Fibroblast of skin of scalp (primary cell): ENCODE measurements around the gene CDCP2.

Experiments used
- DNase-seq: peaks from one replicate; pipeline ENCODE4 v3.0.0-alpha.2; 2013

The CDCP2 gene

DNA sequence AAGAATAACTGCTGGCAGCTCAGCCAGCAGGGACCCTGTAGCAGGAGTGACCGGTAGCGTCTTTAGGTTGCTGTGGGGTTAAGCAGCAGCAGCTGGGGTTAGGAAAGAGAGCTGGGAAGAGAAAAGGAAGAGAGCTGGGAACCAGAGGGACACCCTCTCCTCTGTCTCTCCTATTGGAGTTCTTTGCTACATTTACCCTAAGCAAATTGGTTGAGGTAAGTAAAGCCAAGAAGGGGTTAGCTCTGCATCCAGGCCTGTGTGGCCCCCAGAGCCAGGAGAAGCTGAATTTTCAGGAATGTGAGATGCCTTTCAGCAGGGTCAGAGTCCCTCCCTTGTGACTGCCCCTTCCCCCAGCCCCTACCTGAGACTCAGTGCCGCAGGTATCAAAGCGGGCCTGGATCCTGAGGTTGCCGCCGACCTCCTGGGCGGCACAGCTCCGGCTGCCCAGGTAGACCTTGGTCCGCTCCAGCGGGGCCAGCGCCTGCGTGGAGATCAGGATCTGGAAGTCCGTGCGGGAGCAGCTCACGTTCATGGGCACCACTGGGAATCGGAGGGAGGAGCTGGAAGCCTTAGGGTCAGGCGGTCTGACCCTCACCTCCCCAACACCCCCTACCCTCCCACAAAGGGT is 16.4 kb downstream of the CDCP2 start:
- DNase-seq, result no peak

DNA sequence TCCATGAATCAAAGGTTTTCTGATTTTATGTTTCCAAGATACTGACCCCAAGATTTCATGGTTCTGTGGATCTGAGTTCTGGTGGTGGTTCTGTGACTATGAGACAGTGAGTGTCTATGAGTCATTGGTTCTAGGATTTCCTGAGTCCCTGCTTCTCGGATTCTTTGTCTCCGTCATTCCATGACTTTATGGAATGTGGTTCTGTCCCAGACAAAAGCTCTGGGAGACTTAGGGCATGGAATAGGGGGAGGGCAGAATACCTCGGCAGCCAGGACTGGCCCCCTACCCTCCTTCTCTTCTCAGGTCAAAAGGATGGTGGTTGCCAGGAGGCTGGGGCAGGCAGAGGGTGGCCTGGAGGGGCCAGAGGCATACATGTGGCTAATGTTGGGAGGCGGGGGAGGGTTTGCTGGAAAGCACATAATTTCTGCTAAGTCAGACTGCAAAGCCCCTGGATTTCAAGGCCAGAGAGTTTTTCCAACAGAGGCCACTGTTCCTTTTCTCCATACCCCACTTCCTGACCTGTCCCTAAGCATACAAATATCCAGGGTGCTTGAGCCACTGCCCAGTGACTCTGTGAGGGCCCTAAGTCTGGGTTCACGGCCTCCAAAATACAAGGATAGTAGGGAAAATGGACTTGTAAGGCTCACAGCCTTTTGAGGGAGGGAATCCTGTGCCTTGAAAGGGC is 17.2 kb downstream of the CDCP2 start:
- DNase-seq, result peak; percentile 90

DNA sequence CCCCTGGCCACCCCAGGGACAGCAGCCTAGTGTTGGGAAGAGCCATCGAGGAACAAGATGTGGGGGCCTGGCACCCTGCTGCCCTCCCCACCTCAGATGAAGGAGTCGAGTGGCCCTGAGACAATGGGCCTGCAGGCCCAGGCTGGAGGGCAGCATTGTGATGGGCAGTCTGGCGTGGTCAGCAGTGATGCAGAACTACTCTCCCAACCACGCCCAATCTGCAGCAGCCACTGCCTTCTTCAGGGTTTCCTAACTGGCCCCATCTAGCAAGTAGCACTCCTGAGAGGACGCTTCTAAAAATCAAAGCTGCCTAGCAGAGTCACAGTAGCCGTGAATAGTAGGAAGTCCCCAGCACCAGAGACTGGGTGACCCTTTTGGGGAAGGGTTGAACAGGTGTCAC is 18.5 kb downstream of the CDCP2 start:
- DNase-seq, result no peak

DNA sequence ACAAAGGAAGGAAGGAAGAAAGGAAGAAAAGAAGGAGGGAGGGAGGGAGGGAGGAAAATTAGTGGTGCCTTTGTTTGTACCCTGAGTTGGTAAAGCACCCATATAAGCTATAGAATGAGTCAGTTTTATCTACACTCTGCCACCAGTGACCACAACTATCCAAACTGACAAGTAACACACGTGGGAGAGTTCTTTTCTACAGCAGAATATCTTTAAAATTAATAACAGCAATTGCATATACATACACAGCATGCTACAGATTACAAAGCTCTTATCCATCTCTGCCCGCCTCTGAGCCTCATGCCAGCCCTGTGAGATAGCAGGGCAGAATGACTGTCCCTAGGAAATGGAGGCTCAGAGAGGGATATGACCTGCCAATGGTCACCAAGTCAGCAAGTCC is 20.3 kb downstream of the CDCP2 start:
- DNase-seq, result peak; percentile 71

DNA sequence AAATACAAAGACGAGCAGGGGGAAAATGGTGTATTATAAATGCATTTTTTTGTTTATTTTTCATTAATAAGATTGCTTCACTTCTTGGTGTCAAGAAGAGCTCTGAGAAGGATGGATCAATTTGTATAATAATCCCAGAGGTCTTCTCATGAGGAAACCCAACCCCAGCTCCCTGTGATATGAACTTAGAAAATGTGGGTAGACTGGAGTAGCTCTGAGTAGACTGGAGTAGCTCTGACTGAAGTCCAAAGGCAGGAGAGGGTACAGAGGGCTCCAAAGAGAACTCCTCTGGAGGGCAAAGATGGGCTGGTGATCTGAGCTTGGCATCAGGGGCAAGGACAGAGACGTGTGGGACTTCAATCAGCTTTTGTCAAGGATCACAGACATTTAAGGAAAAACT is 21.4 kb downstream of the CDCP2 start:
- no peak for DNase-seq

DNA sequence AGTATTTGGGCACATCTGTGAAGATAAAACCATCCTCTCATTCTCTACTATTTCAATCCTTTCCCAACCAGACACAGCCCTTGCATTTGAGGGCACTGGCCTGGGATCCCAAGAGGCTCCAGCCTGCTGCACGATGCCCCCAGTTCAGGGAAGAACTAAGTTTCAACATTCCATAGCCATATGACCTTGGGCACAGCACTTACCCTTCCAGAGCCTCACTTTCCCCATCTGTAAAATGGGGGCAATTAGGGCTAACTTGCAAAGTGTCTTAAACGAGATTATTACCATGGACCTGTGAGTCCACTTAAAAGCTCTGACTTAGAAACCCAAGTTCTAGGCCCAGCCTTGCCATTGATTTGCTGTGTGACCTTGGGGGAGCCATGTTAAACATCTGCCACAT is 22.9 kb downstream of the CDCP2 start:
- DNase-seq, result no peak

DNA sequence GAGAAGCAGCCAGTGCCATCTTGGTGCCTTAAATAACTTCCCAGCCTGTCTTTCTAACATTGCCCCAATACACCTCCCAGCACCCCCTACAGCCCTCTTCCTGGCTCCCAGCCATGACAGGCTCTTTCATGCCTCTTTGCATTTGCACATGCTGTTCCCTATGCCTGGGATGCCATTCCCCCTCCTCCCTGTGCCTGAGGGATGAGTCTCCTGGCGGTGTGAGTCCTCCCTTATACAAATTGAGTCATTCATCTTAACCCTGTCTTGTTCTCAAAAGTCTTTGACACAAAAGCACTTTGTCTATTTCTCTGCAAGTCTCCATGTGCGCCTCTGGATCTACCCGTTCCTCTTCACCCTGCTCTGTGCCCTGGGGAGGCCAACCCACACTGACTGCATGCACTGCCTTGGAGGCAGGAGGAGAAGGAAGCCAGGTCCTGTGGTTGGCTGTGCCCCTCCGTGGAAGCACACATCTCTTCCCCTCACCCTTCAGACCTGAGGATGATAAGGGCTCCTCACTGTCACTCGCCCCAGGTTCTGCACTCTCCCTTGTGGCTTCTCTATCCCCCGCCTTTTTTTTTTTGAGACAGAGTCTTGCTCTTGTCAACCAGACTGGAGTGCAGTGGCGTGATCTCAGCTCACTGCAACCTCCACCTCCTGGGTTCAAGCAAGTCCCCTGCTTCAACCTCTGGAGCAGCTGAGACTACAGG is 25.1 kb downstream of the CDCP2 start:
- DNase-seq, result no peak

DNA sequence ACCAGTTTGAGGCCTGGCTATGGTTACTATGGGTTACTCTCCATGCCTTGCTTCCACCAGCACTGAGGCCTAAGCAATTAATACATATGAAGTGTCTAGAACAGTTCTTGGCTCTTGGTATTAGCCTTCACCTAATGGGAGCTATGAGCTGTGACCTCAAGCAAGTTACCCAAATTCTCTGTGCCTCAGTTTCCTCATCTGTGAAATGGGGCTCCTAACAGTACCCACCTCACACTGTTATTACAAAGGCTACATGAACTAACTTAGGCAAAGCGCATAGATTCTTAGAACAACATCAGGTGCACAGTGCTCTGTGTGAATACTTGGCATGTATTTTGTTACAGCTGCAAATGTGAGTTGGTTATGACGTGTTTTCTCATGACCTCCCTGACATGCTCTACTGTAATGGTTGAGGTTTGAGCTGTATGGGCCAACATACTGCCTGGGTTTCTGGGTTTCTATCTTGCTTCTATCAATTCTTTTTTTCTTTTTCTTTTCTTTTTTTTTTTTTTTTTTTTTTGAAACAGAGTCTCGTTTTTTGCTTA is 26.5 kb downstream of the CDCP2 start:
- DNase-seq, result no peak

DNA sequence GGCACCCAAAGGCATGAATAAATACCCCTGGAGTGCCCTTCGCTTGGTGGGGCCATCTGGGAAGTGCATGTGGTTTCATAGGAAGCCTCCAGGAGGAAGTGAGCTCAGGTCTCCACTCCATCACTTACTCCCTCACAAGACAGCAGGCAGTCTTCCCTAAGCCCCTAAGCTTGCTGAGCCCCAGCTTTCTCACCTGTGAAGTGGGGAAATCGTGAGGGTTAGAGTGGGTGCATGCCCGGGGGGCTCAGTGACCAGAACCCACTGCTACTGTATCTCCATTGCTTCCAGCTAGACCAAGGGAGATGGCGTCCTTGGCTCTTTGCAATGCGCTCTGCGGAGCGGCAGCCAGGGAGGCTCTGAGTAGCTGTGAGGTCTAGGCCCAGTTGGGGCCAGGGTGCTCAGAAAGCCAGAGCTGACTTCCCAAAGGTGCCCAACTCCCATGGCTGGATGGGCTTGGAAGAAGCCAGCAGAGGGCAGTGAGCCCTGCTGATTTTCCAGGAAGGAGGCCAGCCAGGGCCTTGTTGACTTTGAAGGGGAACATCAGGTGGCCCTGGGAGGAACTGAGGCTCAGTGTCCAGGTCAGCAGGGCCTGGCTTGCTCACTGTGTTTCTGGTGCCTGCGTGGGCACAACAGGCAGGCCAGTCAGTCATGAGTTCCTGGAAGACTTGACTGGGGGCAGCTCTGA is 27.3 kb downstream of the CDCP2 start:
- peak; percentile 34 for DNase-seq

DNA sequence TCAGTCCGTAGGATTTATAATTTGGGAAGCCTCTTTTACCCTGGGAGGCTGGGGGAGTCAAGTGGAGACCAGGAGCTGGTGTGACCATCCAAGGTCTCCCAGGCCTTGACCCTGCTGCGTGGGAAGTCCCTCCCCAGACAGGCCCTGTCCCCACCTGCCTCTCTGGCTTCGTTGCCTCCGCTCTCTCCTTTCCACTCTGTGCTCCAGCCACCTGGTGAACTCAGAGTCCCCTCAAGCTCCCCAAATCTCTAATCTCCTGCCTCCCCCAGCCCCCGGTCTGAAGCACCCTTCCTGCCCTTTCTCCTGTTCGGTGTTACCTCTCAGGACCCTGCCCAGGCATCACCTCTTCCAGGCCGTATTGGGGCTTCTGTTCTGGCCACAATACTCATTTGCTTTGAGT is 27.9 kb downstream of the CDCP2 start:
- no peak for DNase-seq

DNA sequence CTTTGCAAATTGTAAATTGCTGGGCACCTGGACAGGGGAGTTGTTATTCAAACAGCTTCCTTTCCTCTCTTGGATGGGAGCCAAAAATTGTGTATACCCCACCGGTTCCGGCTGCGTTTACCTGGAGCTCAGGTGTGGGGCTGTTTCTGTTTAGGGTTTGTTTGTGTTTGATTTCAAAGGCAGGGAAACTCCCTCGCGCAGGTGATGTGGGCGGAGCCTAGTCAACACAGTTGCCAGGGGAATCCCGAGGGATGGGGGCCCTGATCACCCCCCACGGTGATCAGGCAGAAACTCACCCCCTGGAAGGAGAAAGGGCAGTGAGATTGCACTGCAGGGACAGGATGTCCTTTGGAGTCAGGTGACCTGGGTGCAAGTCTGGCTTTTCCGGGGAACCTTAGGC is 28.3 kb downstream of the CDCP2 start:
- no peak for DNase-seq

DNA sequence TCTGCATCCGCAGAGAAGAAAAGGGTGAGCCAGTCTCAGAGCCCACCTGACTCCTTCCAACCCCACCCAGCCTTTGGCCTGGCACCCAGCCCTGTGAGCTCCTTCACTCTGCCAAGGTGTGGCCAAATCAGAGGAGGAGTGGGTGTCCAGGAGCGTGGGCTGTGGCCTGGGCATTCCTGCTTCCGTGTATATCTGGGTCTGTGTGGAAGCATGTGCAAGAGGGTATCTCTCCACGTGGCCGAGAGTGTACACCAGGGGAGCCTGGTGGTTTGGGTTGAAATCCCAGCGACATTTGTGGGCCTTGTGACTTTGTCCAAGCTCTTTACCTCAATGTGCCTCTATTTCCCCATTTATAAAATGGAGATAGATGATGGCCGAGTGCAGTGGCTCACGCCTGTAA is 29.8 kb downstream of the CDCP2 start:
- no peak for DNase-seq

DNA sequence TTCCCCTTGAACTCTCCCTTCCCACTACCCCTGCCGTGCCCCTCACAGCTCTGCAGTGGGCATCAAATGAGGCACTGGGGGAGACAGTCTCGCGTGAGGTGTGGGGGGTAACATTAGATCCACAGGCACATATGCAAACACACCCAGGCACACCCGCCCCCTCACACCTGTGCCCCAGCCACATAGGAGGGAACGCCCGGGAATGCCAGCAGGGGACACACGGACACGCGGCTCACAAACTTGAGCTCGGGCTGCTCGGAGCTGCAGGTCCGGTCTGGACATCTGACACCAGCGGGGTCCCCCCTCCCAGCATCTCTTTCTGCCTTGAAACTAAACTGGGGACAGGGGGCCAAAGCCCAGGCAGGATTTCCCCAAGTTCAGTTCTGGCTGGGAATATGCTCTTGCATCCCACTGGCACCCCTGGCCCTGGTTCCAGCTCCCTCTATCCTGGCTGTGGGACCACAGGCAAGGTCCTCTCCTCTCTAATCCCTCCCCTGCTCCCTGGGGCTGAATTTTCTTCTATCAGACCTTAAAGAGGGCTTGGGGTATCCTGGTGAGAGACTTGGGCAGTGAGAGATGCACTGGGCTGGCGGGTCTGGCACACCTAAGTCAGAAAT is 30.6 kb downstream of the CDCP2 start:
- no peak for DNase-seq

DNA sequence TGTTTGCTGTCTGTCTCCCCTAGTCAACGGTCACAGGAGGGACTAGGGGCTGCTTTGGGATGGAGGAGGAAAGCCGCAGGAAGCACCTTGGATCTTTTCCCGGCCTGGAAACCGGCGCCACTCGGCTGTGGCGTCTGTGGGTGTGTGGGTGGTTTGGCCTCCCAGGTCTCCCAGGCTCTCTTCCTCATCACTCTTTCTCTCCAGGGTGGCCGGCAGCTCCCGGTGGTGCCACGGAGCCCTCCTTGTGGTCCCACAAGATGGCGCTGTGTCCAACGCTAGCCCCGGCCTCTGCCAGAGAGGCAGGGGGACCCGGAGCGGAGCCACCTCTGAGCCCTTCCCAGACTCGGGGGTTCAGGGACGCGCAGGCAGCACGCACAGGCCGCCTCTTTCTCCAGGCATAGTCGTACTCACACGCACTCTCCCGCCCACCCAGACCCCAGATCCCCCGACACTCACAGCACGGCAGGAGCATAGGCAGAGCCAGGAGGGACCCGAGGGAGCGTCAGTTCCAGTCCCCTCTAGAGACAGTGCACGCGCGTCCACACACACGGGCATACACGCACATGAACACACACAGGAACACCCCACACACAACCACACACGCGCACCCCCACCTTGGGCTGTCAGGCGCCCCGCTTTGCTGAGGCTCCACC is 31.2 kb downstream of the CDCP2 start:
- DNase-seq, result peak; percentile 86

DNA sequence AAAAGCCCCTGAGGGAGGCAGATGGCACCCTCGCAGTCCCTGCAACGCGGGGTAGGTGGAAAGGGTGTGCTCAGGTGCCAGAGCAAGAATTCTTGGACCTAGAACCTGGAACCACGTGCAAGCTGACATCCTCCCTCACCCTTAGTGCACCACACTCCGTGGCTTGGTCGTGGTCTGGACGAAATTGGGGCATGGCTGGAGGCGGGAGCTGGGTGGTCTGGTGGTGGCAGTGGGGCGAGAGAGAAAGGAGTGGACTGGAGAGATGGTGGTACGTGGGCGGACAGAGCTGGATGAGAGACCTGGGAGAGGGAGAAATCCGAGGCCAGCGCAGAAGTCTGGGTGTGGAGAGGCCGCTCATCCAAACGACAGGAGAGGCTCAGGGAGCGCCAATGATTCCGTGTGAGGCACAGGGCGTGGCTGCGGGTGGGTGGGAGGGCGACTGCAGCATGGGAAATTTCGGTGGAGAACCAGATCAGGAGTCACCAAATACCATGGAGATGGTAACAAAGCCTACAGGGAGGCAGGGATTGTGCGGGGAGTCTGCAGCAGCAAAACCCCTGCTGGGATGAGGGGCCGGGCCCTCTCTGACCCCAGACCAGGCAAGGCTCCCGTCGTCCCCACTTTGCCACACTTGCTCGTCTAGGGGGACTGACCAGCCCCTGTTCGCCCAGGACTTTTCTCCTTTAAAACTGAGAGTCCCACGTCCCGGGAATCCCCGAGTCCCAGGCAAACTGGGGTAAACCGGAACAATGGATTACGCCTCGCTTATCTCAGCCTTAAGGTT is 31.9 kb downstream of the CDCP2 start:
- DNase-seq, result no peak

DNA sequence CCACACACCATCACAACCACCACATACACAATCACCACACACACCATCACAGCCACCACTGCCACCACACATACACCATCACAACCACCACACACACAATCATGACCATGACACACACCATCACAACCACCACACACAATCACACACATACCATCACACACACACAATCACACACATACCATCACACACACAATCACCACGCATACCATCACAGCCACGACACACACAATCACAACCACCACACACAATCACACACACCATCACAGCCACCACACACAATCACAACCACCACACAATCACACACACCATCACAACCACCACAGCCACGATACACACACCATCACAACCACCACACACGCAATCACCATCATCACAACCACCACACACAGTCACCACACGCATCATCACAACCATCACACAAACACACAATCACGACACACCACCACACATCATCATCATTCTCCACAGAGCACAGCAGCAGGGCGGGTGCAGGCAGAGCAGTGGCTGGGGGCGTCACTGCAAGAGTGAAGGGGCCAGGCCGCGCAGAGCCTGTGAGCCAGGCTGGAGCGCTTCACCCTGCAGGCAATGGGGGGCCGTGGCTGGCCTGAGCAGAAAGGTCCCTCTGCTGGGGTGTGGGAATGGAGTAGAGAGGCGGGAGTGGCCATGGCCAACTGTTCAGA is 32.6 kb downstream of the CDCP2 start:
- DNase-seq, result no peak

DNA sequence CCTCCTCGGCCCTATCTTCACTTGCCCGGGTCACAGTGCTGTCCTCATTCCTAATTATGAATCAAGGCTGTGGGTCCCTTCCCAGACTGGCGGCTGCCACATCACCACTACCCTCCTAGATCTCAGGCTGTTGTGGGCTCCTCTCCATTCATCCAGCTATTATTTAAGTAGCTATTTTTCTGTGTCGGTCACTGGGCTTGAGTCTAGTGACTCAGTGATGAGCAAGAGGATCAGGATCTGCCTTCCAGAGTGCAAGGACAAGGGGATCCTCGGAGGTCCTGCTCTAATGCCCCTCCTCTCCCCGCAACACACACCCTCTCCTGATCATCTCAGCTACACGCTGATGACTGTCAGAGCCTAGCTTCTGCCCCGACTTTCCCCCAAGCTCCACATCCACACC is 34.1 kb downstream of the CDCP2 start:
- DNase-seq, result peak; percentile 92

DNA sequence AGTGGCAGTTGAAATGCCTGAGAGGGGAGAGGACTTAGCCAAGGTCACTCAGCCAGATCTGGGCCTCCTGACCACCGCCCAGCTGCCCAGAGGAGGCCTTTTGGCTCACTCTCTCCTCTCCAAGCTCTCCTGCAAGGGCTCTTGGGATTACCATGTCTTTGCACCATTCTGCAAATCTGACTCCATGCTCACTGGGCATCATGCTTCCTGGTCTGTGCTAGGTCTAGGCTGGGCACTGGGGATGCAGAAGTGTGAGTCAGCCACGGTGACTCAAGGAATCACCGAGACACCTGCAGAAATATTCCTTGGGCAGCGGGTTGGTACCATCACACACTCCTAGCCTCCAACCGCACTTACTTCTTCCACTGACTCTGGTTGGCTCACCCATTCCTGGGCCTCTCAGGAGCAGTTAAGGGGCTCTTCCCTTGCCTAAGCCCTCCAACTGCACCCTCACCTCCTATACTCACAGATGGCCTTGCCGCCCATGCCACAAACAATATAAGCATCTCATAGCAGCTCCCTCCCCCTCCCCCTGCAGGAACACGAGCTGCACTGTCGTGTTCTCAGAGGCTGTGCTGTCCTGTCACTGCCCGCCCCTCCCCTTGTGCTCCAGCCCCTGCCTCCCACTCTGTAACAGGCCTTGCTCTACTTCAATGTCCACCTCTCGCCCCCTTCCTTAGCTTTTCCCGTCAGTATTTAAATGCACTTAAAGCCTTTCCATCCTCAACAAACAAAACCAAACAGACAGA is 34.8 kb downstream of the CDCP2 start:
- peak; percentile 20 for DNase-seq

DNA sequence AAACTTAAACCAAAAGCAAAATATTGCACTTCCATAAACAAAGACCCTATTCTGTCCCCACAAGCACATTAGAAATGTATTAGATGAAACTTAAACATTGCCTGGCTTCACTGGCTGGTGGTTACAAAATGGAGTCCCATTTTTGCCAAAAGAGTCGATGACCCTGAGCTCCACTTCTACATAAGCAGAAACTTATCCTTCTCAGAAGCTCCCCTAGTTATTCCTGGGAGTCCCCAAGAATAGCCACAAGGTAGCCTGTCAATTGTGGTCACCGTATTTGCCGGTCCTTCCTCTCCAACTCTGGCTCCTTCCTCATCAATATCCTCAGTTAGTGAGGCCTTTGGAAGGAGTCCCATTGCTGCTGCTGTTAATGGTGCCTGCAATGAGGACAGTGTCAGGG is 37.3 kb downstream of the CDCP2 start:
- DNase-seq, result no peak

DNA sequence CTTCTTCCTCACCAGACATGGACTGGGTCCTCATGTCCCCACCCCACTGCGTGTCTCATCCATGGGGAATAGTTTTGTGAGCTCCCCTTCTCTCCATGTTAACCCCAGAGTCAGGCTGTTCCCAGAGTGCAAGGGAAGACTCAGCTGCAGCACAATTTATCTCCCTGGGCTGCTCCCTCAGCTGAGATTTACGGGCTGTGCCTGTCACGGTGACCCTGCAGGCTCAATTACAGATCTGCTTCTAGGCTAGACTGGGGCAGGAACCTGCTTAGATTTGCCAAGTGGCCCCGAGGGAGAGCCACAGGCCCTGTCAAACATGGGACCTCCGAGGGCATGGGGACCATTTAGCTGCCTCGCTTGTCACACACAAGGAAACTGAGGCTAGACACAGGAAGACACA is 37.8 kb downstream of the CDCP2 start:
- DNase-seq, result no peak
